Fibroblast of lung (primary cell): ENCODE measurements around the gene WNT7B.

ENCODE experiments used
- CTCF ChIP-seq, 2 donors: IDR thresholded peaks in 1 of 2; conservative IDR thresholded peaks in 1 of 2; 1 replicate in 1 of 2; 2 replicates in 1 of 2; pipeline ENCODE4 v1.5.1; 2011 to 2012; ENCODE audit warnings: low read length in 2 of 2, control low read depth in 1 of 2, inconsistent platforms in 1 of 2, low read depth in 1 of 2, mild to moderate bottlenecking in 1 of 2
- EZH2 ChIP-seq: IDR thresholded peaks from 2 replicates; pipeline ENCODE4 v1.5.1; 2012; ENCODE audit warnings: low read length, control low read depth, mild to moderate bottlenecking; ENCODE audit errors: missing control alignments

- TF ChIP-seq CTCF (conservative IDR thresholded peaks at IDR 0.05 in 1 of 2, IDR thresholded peaks at IDR 0.05 in 1 of 2; ENCODE audit: low read depth in 1 of 2, low read length in 2 of 2) (no peak), EZH2 (peak; percentile 32)
These were observed 43.3 kb downstream of the WNT7B start for GRCh38 chr22:45933506-45934167.
